MM.1S (cell line): ENCODE results near the gene TJP2.

Experiments used
- DNase-seq: peaks from one replicate; pipeline ENCODE4 v3.0.0-alpha.2; 2015
- H2AFZ ChIP-seq: fragments of 300-600 bp; sonication (generic); 2 replicates; pipeline ENCODE4 v1.6.0; 2016; ENCODE audit warnings: antibody characterized with exemption, low read length
- H3F3A ChIP-seq: fragments of 300-600 bp; sonication (generic); 2 replicates; pipeline ENCODE4 v1.6.1; 2016; ENCODE audit warnings: mild to moderate bottlenecking, antibody characterized with exemption, low read length, moderate library complexity, mixed read lengths; ENCODE audit not compliant: insufficient read depth
- H3K27ac ChIP-seq: fragments of 300-600 bp; sonication (generic); 2 replicates; pipeline ENCODE4 v1.5.1; 2016; ENCODE audit warnings: mild to moderate bottlenecking, low read length
- H3K27me3 ChIP-seq: fragments of 300-600 bp; sonication (generic); replicated peaks from 2 replicates; pipeline ENCODE4 v1.6.0; 2016; ENCODE audit warnings: low read length; ENCODE audit not compliant: insufficient read depth
- H3K36me3 ChIP-seq: fragments of 300-600 bp; sonication (generic); replicated peaks from 2 replicates; pipeline ENCODE4 v1.6.1; 2016; ENCODE audit warnings: mild to moderate bottlenecking, low read length, mixed read lengths; ENCODE audit not compliant: insufficient read depth
- H3K4me1 ChIP-seq: fragments of 300-600 bp; sonication (generic); 2 replicates; pipeline ENCODE4 v1.6.1; 2016; ENCODE audit warnings: low read length, mixed read lengths
- H3K4me2 ChIP-seq: fragments of 300-600 bp; sonication (generic); 2 replicates; pipeline ENCODE4 v1.6.0; 2016; ENCODE audit warnings: low read depth, low read length
- H3K4me3 ChIP-seq: fragments of 300-600 bp; sonication (generic); 2 replicates; pipeline ENCODE4 v1.5.1; 2016; ENCODE audit warnings: low read length, mixed read lengths
- H3K79me2 ChIP-seq: fragments of 300-600 bp; sonication (generic); 2 replicates; pipeline ENCODE4 v1.6.1; 2016; ENCODE audit warnings: mixed run types, low read length, mixed read lengths
- H3K9ac ChIP-seq: fragments of 300-600 bp; sonication (generic); 2 replicates; pipeline ENCODE4 v1.6.1; 2016; ENCODE audit warnings: low read length, mixed read lengths
- H3K9me2 ChIP-seq: fragments of 300-600 bp; sonication (generic); replicated peaks from 2 replicates; pipeline ENCODE4 v1.6.1; 2016; ENCODE audit warnings: mild to moderate bottlenecking, low read length, mixed read lengths; ENCODE audit not compliant: insufficient read depth
- H3K9me3 ChIP-seq: fragments of 300-600 bp; sonication (generic); replicated peaks from 2 replicates; pipeline ENCODE4 v1.6.1; 2016; ENCODE audit warnings: mild to moderate bottlenecking, low read length, mixed read lengths; ENCODE audit not compliant: insufficient read depth
- H4K20me1 ChIP-seq: fragments of 300-600 bp; sonication (generic); 2 replicates; pipeline ENCODE4 v1.6.1; 2016; ENCODE audit warnings: mild to moderate bottlenecking, low read length, moderate library complexity, mixed read lengths; ENCODE audit not compliant: insufficient read depth
- EZH2 ChIP-seq: fragments of 300-600 bp; sonication (generic); optimal IDR thresholded peaks from 2 replicates; pipeline ENCODE3; 2017; ENCODE audit warnings: low read depth, mild to moderate bottlenecking, antibody characterized with exemption, low read length, mixed read lengths
- EZH2phosphoT487 ChIP-seq: fragments of 300-600 bp; sonication (generic); IDR thresholded peaks from 2 replicates; pipeline ENCODE4 v1.6.1; 2018; ENCODE audit warnings: antibody characterized with exemption, low read length
- TF ChIP-seq, protein P1 (sequence below): fragments of 300-600 bp; sonication (generic); IDR thresholded peaks from 2 replicates; pipeline ENCODE4 v1.5.1; 2016; ENCODE audit warnings: antibody characterized with exemption, low read length, mixed read lengths

The TJP2 gene

DNA sequence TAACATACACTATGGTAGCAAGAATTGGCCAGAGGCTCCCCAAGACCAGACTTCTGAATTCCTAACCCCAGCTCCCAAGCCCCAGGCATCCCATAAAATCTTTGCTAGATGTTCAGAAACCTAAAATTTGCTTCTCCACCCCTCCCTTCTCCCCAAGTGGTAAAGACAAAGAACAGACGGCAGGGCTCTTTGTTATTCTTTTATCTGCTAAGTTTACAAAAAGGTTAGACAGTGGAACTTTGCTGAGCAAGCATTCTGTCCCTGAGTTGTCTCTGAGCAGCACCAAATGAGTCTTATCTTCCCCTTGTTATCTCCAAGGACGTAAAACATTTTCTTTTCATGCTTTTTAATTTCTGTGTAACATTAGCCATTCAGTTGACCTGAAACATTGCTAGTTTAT lies 30.2 kb downstream of the TJP2 start:
- no peaks in the 10 kb centered on the region for H3K4me1 ChIP-seq

DNA sequence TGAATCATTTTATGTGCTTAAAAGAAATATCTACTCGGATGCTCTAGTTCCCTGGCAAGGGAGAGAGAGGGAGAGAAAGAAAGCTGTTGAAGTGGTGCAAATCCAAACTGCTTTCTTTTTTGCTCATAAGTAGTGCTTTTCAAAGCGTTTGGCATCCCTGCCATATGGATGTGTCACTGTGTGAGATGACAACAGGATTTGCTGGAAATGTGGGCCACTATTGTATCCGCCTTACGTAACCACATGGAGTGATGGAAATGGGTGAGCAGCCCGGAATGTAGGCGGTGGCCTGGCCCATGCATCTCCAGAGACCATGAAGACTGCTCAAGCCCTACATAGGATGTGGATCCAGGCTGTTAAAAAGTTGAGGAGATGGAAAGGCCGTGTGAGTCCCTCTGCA lies 30.8 kb downstream of the TJP2 start:
- H3K4me1 ChIP-seq: no peaks in the 10 kb centered on the region
- DNase-seq: no peak
- no peak overlapping the region for H3K9ac ChIP-seq
- no peaks in the 10 kb centered on the region for H3K36me3 ChIP-seq
- H4K20me1 ChIP-seq: no peaks in the 10 kb centered on the region
- TF ChIP-seq EZH2phosphoT487 (no peak), EZH2 (no peak)
- TF ChIP-seq, protein P1, sequence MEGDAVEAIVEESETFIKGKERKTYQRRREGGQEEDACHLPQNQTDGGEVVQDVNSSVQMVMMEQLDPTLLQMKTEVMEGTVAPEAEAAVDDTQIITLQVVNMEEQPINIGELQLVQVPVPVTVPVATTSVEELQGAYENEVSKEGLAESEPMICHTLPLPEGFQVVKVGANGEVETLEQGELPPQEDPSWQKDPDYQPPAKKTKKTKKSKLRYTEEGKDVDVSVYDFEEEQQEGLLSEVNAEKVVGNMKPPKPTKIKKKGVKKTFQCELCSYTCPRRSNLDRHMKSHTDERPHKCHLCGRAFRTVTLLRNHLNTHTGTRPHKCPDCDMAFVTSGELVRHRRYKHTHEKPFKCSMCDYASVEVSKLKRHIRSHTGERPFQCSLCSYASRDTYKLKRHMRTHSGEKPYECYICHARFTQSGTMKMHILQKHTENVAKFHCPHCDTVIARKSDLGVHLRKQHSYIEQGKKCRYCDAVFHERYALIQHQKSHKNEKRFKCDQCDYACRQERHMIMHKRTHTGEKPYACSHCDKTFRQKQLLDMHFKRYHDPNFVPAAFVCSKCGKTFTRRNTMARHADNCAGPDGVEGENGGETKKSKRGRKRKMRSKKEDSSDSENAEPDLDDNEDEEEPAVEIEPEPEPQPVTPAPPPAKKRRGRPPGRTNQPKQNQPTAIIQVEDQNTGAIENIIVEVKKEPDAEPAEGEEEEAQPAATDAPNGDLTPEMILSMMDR: no peak
- no peaks in the 10 kb centered on the region for H3K9me3 ChIP-seq
- no peak overlapping the region for H2AFZ ChIP-seq
- H3F3A ChIP-seq: no peaks in the 10 kb centered on the region
- H3K27me3 ChIP-seq: no peaks in the 10 kb centered on the region
- no peak overlapping the region for H3K27ac ChIP-seq
- H3K4me3 ChIP-seq: no peak overlapping the region
- no peaks in the 10 kb centered on the region for H3K9me2 ChIP-seq
- no peak overlapping the region for H3K4me2 ChIP-seq
- H3K79me2 ChIP-seq: peaks cover 83% of the 10 kb centered on the region

More for the DNA sequence above, 30.2 kb downstream of the TJP2 start:
- Histone ChIP-seq H3K79me2 (peaks cover 86% of the 10 kb centered on the region), H3K4me3 (no peak overlapping the region), H3K4me2 (no peak overlapping the region), H3K9ac (no peak overlapping the region), H2AFZ (no peak overlapping the region), H3F3A (no peaks in the 10 kb centered on the region), H3K9me3 (no peaks in the 10 kb centered on the region), H4K20me1 (no peaks in the 10 kb centered on the region), H3K9me2 (no peaks in the 10 kb centered on the region), H3K27me3 (no peaks in the 10 kb centered on the region), H3K27ac (no peak overlapping the region), H3K36me3 (no peaks in the 10 kb centered on the region)
- no peak for TF ChIP-seq EZH2
- no peak for TF ChIP-seq EZH2phosphoT487
- TF ChIP-seq, protein P1: no peak
- no peak for DNase-seq

DNA sequence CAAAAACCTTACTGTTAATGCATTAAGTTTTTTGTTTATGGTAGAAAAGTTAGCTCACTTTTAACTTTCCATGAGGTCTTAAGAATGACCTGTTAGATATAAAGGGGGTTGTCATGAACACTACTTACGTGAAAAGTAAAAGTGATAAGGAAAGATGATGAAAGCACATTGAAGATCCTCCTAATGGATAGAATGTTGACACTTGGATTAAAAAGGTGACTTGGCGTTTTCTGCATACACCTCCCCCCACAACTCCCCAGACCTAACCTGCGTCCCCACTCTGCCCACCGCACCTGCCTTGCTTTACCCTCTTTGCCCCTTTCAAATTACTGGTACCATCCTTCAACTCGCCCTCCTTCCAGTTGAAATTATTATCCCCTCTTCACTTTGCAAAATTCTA lies 32.0 kb downstream of the TJP2 start:
- TF ChIP-seq EZH2 (no peak), EZH2phosphoT487 (no peak)
- TF ChIP-seq, protein P1: no peak
- Histone ChIP-seq H3K36me3 (no peaks in the 10 kb centered on the region), H3K27me3 (no peaks in the 10 kb centered on the region), H4K20me1 (no peaks in the 10 kb centered on the region), H3K9me3 (no peaks in the 10 kb centered on the region), H3K27ac (no peak overlapping the region), H3K9me2 (no peaks in the 10 kb centered on the region), H3K4me1 (no peaks in the 10 kb centered on the region), H3K4me2 (no peak overlapping the region), H3K4me3 (no peak overlapping the region), H3K79me2 (peaks cover 75% of the 10 kb centered on the region), H3K9ac (no peak overlapping the region), H2AFZ (no peak overlapping the region), H3F3A (no peaks in the 10 kb centered on the region)
- DNase-seq: no peak

DNA sequence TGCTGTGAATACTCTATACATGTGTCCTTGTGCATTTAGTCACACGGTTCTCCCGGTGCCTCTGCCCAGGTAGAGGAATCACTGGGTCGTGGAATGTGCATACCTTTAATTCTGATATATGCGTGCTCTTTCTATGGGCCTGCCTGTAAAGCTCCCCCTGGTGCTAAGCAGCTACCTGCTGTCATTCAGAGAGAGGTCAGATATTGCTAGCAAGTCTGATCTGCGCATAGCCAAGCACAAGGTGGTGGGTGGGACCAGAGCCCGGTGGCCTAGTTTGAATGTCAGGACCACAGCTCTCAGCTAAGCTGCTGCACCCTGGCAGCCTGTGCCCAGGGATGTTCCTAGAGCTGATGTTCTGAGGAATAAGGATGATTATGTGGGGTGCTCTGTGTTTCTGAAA lies 33.4 kb downstream of the TJP2 start:
- Histone ChIP-seq H3K4me1 (peaks cover 11% of the 10 kb centered on the region; the same call in 1 of the 2 replicates), H3K4me2 (no peak overlapping the region), H3K79me2 (peaks cover 68% of the 10 kb centered on the region)

More for the DNA sequence above, 33.4 kb downstream of the TJP2 start:
- Histone ChIP-seq H3K36me3 (no peaks in the 10 kb centered on the region), H3K9me3 (no peaks in the 10 kb centered on the region), H4K20me1 (no peaks in the 10 kb centered on the region), H3K9me2 (no peaks in the 10 kb centered on the region), H3K9ac (no peak overlapping the region), H2AFZ (no peak overlapping the region), H3K4me3 (no peak overlapping the region), H3F3A (no peaks in the 10 kb centered on the region), H3K27ac (no peak overlapping the region), H3K27me3 (no peaks in the 10 kb centered on the region)
- no peak for DNase-seq
- TF ChIP-seq EZH2phosphoT487 (no peak), EZH2 (no peak)
- TF ChIP-seq, protein P1: no peak
